Thyroid gland (tissue), 4 donors: ENCODE measurements around the gene SWT1. TPM values are rescaled to one million over a fixed set of nuclear protein-coding genes. Genes with fewer than 3 reads are reported as not detected.
A peak's percentile ranks its signal among the peaks of the same experiment; 100 is the strongest.
"Not testable (repeated sequence)": the region's sequence is repeated elsewhere in the genome, so short reads cannot be mapped to it uniquely, and the experiment has no call there.

Experiments used
- DNase-seq, 2 donors: peaks; one replicate each; pipeline ENCODE4 v3.0.0-alpha.2; 2019
- H3K27ac ChIP-seq, 3 donors: fragments of 200-600 bp; sonication (generic); 1 replicate in 2 of 3; 2 replicates in 1 of 3; pipeline ENCODE4 v1.5.1; 2016 to 2019; ENCODE audit warnings: mild to moderate bottlenecking in 1 of 3, moderate library complexity in 1 of 3
- H3K27me3 ChIP-seq: fragments of 200-600 bp; sonication (generic); one replicate; pipeline ENCODE4 v1.5.1; 2019
- H3K36me3 ChIP-seq, 2 donors: fragments of 200-600 bp; sonication (generic); one replicate each; pipeline ENCODE4 v1.5.1; 2016 to 2019
- H3K4me1 ChIP-seq, 2 donors: fragments of 200-600 bp; sonication (generic); one replicate each; pipeline ENCODE4 v1.5.1; 2017 to 2019
- H3K4me3 ChIP-seq, 3 donors: fragments of 200-600 bp; sonication (generic); replicated peaks in 1 of 3; 1 replicate in 2 of 3; 2 replicates in 1 of 3; pipeline ENCODE4 v1.5.1; 2016; ENCODE audit warnings: mild to moderate bottlenecking in 1 of 3
- H3K9me3 ChIP-seq: fragments of 200-600 bp; sonication (generic); one replicate; pipeline ENCODE4 v1.5.1; 2017
- POLR2A ChIP-seq, 2 donors: fragments of 450-650 bp; IDR thresholded peaks; one replicate each; pipeline ENCODE4 v1.6.1; 2017; ENCODE audit warnings: antibody characterized with exemption in 2 of 2, mild to moderate bottlenecking in 2 of 2, moderate library complexity in 1 of 2
- WGBS, 2 donors: methylation state at CpG; one replicate each; pipeline ENCODE4 v1.1.5; 2017; 5-methylcytosine and 5-hydroxymethylcytosine counted together
- intact Hi-C: fragments of 100-400 bp; cut with DNase I; formaldehyde crosslinking; loops from one replicate; pipeline ENCODE4 v1.15.1; 2023
- total RNA-seq, 4 donors: library from RNA; depleted of rRNA; stranded (reverse); fragments of >200 nt; gene quantifications; one replicate each; pipeline ENCODE4 v1.2.3, GENCODE V29; 2016
- TF ChIP-seq, protein P1 (sequence below), 6 experiments: fragments of 200-600 bp in 3 of 6; fragments of 450-650 bp in 3 of 6; sonication (generic) in 3 of 6; IDR thresholded peaks; one replicate each; pipeline ENCODE4 v1.5.1; 2016 to 2019; ENCODE audit warnings: antibody characterized with exemption in 6 of 6, mild to moderate bottlenecking in 2 of 6, inconsistent platforms in 1 of 6, moderate library complexity in 1 of 6

Gene SWT1
- total RNA-seq, 4 donors from 2014 or later, result 9.4 to 13.4 (median 11.4) TPM

DNA sequence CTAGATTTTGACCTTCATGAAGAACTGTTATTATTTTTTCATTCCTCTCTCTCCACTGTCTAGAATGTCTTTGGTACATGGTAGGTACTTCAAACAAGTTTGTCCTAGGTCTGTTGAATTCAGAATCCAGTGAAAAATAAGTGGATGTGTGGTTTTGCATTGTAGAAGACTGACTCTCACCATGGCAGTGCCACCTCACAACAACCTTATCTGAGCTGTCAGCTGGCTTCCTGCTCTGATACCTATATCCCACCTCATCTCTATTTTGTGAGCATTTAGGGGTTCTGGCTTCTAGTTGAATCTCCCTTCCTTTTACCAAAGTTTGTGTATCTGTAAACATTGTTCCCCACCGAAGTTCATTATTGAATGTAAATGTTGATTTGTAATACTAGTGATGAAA, 9.1 kb downstream of the SWT1 start:
- no peaks in the 10 kb centered on the region for H3K27me3 ChIP-seq
- intact Hi-C loops, result no loop called here
- no peaks in the 10 kb centered on the region for H3K9me3 ChIP-seq
- no peak overlapping the region for H3K27ac ChIP-seq
- H3K4me1 ChIP-seq, result no peaks in the 10 kb centered on the region
- DNase-seq, result no peak
- H3K4me3 ChIP-seq, result no peak overlapping the region
- TF ChIP-seq, protein P1, sequence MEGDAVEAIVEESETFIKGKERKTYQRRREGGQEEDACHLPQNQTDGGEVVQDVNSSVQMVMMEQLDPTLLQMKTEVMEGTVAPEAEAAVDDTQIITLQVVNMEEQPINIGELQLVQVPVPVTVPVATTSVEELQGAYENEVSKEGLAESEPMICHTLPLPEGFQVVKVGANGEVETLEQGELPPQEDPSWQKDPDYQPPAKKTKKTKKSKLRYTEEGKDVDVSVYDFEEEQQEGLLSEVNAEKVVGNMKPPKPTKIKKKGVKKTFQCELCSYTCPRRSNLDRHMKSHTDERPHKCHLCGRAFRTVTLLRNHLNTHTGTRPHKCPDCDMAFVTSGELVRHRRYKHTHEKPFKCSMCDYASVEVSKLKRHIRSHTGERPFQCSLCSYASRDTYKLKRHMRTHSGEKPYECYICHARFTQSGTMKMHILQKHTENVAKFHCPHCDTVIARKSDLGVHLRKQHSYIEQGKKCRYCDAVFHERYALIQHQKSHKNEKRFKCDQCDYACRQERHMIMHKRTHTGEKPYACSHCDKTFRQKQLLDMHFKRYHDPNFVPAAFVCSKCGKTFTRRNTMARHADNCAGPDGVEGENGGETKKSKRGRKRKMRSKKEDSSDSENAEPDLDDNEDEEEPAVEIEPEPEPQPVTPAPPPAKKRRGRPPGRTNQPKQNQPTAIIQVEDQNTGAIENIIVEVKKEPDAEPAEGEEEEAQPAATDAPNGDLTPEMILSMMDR (IDR thresholded peaks at IDR 0.05), result no peak
- no peak for TF ChIP-seq POLR2A (IDR thresholded peaks at IDR 0.05)
- H3K36me3 ChIP-seq, result peaks cover 8% of the 10 kb centered on the region in 2 donors
- WGBS, 2 donors, result 66 to 78% methylated on average over 1 of the region's 1 CpG

DNA sequence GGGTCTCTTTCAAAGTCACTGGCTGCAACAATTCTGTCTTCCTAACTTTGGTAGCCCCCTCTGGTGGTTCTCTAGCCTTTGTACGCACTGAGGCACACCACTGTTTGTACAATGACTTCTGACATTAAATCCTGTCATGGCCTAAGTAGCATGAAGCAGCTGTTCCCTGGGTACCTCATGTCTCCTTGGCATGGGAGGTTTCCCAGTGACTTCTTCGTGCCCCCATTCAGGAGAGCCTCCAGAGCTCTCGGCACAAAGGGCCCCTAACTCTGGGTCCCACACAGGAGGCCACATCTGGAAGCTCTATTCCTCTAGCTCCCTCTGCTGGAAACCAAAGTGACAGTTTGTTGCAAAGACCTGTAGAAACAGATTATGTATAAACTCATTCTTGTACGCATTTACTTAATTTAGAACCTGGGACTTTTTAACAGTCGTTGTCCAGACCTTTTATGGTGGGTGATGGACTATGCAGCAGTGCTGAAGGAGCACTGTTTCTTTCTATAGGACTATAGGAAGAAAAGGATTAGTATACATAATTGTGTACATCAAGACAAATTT, 13.4 kb downstream of the SWT1 start:
- no peak for DNase-seq

DNA sequence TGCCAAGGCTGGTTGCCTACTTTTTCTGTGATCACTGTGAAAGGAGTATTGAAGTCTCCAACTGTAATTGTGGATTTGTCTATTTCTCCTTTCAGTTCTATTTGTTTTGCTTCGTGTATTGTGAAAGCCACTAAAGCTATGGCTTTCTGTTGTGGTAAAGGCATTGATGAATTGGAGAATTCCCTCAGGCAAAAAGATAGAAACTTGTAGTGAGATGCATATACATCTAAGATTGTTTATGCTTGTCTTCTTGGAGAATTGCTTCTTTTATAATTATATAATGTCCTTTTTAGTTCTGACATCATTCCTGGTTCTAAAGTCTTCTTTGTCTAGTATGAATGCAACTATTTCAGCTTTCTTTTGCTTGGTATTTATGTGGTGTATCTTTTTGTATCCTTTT, 36.8 kb downstream of the SWT1 start:
- Histone ChIP-seq H3K9me3 (no peaks in the 10 kb centered on the region), H3K27me3 (no peaks in the 10 kb centered on the region), H3K27ac (no peak overlapping the region), H3K4me3 (no peak overlapping the region), H3K4me1 (no peaks in the 10 kb centered on the region), H3K36me3 (no peaks in the 10 kb centered on the region)
- WGBS, 2 donors, result 84 to 94% methylated on average over 1 of the region's 1 CpG
- TF ChIP-seq POLR2A (IDR thresholded peaks at IDR 0.05), result no peak
- TF ChIP-seq, protein P1 (IDR thresholded peaks at IDR 0.05), result no peak
- intact Hi-C loops, result no loop called here
- DNase-seq, result no peak

More for the DNA sequence above, 13.4 kb downstream of the SWT1 start:
- Histone ChIP-seq H3K4me3 (no peak overlapping the region), H3K27me3 (no peaks in the 10 kb centered on the region), H3K27ac (no peak overlapping the region), H3K4me1 (no peaks in the 10 kb centered on the region), H3K36me3 (peaks cover 8% of the 10 kb centered on the region in 2 donors), H3K9me3 (no peaks in the 10 kb centered on the region)
- intact Hi-C loops, result no loop called here
- 33 to 39% methylated on average over 4 to 5 of the region's 5 CpGs for WGBS, 2 donors
- TF ChIP-seq, protein P1 (IDR thresholded peaks at IDR 0.05), result peak in 5 of 6 experiments; percentile 14 to 65 (median 40)
- no peak for TF ChIP-seq POLR2A (IDR thresholded peaks at IDR 0.05)

DNA sequence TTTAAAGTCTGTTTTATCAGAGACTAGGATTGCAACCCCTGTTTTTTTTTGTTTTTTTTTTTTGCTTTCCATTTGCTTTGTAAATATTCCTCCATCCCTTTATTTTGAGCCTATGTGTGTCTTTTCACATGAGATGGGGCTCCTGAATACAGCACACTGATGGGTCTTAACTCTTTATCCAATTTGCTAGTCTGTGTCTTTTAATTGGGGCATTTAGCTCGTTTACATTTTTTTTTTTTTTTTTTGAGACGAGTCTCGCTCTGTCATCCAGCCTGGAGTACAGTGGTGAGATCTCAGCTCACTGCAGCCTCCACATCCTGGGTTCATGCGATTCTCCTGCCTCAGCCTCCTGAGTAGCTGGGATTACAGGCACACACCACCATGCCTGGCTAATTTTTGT, 41.7 kb downstream of the SWT1 start:
- H3K36me3 ChIP-seq, H3K4me3 ChIP-seq, H3K4me1 ChIP-seq, H3K9me3 ChIP-seq, H3K27ac ChIP-seq, DNase-seq, H3K27me3 ChIP-seq, intact Hi-C loops: not testable (repeated sequence)
- WGBS, 2 donors, result 98% methylated on average over 4 of the region's 4 CpGs

DNA sequence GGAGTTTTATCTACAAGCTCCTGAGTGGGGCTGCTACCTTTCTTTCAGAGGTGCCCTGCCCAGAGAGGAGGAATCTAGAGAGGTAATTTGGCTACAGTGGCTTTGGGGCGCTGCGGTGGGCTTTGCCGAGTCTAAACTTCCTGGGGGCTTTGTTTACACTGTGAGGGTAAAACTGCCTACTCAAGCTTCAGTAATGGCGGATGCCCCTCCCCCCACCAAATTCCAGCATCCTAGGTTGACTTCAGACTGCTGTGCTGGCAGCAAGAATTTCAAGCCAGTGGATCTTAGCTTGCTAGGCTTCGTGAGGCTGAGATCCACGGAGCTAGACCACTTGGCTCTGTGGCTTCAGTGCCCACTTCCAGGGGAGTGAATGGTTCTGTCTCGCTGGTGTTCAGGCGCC, 43.9 kb downstream of the SWT1 start:
- WGBS, 2 donors, result 96 to 97% methylated on average over 5 of the region's 8 CpGs
- H3K36me3 ChIP-seq, result peaks cover 0 to 4% of the 10 kb centered on the region in 2 donors
- H3K4me1 ChIP-seq, result no peaks in the 10 kb centered on the region
- H3K27me3 ChIP-seq, result no peaks in the 10 kb centered on the region
- intact Hi-C loops, result no loop called here
- TF ChIP-seq POLR2A (IDR thresholded peaks at IDR 0.05), result no peak
- TF ChIP-seq, protein P1 (IDR thresholded peaks at IDR 0.05), result no peak
- H3K27ac ChIP-seq, result no peak overlapping the region
- DNase-seq, result no peak
- H3K4me3 ChIP-seq, result no peak overlapping the region
- H3K9me3 ChIP-seq, result no peaks in the 10 kb centered on the region

DNA sequence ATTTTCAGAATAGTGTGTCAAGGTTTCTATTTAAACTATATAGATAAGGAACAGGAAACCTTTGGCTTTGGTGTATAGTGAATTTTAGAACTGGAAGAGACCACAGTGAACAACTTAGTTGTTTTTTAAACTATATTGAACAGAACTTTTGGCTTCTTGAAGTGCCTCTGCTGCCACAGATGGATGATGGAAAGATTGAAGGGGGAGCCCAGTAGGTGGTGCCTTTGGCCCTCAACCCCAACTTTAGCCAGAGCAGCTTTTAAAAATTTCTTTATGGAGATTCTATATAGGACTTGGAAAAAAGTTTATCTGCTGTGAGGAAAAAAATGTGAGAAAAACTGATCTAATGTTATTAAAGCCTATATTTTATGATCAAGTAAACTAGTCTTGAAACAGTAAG, 50.2 kb downstream of the SWT1 start:
- no peak overlapping the region for H3K27ac ChIP-seq
- no peaks in the 10 kb centered on the region for H3K27me3 ChIP-seq
- H3K36me3 ChIP-seq, result peaks cover 0 to 4% of the 10 kb centered on the region in 2 donors
- no peak for DNase-seq
- H3K9me3 ChIP-seq, result no peaks in the 10 kb centered on the region
- no peak overlapping the region for H3K4me3 ChIP-seq
- intact Hi-C loops, result no loop called here
- TF ChIP-seq, protein P1 (IDR thresholded peaks at IDR 0.05), result no peak
- no peaks in the 10 kb centered on the region for H3K4me1 ChIP-seq
